Muscle layer of colon (tissue), 2 donors: Measurements from ENCODE around the gene LYPD6.

Experiments used
- H3K27ac ChIP-seq: one replicate; pipeline ENCODE4 v1.7.0; 2013; ENCODE audit warnings: low read depth, mild to moderate bottlenecking, low read length, moderate library complexity
- H3K27me3 ChIP-seq, 2 donors: one replicate each; pipeline ENCODE4 v1.7.0; 2013; ENCODE audit warnings: low read length in 2 of 2, mild to moderate bottlenecking in 2 of 2; ENCODE audit not compliant: insufficient read depth in 2 of 2, control insufficient read depth in 1 of 2
- H3K36me3 ChIP-seq: one replicate; pipeline ENCODE4 v1.7.0; 2013; ENCODE audit warnings: mild to moderate bottlenecking, low read length; ENCODE audit not compliant: insufficient read depth
- H3K4me1 ChIP-seq: one replicate; pipeline ENCODE4 v1.7.0; 2013; ENCODE audit warnings: mild to moderate bottlenecking, low read length; ENCODE audit not compliant: insufficient read depth
- H3K4me3 ChIP-seq, 2 donors: one replicate each; pipeline ENCODE4 v1.7.0; 2013; ENCODE audit warnings: low read length in 2 of 2, low read depth in 1 of 2, mild to moderate bottlenecking in 1 of 2, moderate library complexity in 1 of 2
- H3K9ac ChIP-seq: one replicate; pipeline ENCODE4 v1.7.0; 2013; ENCODE audit warnings: low read length
- H3K9me3 ChIP-seq: one replicate; pipeline ENCODE4 v1.7.0; 2013; ENCODE audit warnings: mild to moderate bottlenecking, low read length
- donor health status: abdominal sarcoma.
- donor health status: Adenocarcinoma of cecum.

LYPD6 gene

GRCh38 chr2:149320362-149320761 lies 10.0 kb upstream of the LYPD6 start:
- peaks cover 0 to 6% of the 10 kb centered on the region in 2 donors for H3K27me3 ChIP-seq
- H3K9ac ChIP-seq = no peak overlapping the region
- no peaks in the 10 kb centered on the region for H3K36me3 ChIP-seq
- no peaks in the 10 kb centered on the region for H3K4me1 ChIP-seq
- H3K9me3 ChIP-seq = no peaks in the 10 kb centered on the region
- no peak overlapping the region for H3K4me3 ChIP-seq
- H3K27ac ChIP-seq = no peak overlapping the region

GRCh38 chr2:149329068-149329467 lies 1.3 kb upstream of the LYPD6 start:
- no peaks in the 10 kb centered on the region for H3K9me3 ChIP-seq
- H3K4me1 ChIP-seq = peaks cover 8% of the 10 kb centered on the region
- H3K27ac ChIP-seq = no peak overlapping the region
- H3K27me3 ChIP-seq = peaks cover 10 to 12% of the 10 kb centered on the region in 2 donors
- H3K9ac ChIP-seq = no peak overlapping the region
- no peak overlapping the region for H3K4me3 ChIP-seq
- H3K36me3 ChIP-seq = no peaks in the 10 kb centered on the region

GRCh38 chr2:149329489-149330126 lies 779 bp upstream of the LYPD6 start:
- Histone ChIP-seq H3K4me3 (peak overlapping the region; percentile 72 to 91), H3K4me1 (peaks cover 8% of the 10 kb centered on the region), H3K9me3 (no peaks in the 10 kb centered on the region), H3K27me3 (peaks cover 10 to 12% of the 10 kb centered on the region in 2 donors), H3K27ac (peak overlapping the region; percentile 47), H3K9ac (no peak overlapping the region), H3K36me3 (no peaks in the 10 kb centered on the region)

- no peaks in the 10 kb centered on the region for H3K36me3 ChIP-seq
- peaks cover 8% of the 10 kb centered on the region for H3K4me1 ChIP-seq
- peak overlapping the region; percentile 66 to 74 for H3K4me3 ChIP-seq
- no peaks in the 10 kb centered on the region for H3K9me3 ChIP-seq
- H3K27me3 ChIP-seq = peaks cover 10 to 12% of the 10 kb centered on the region in 2 donors
- H3K27ac ChIP-seq = no peak overlapping the region
- H3K9ac ChIP-seq = no peak overlapping the region
Observed at GRCh38 chr2:149331023-149331400, 625 bp downstream of the LYPD6 start.

GRCh38 chr2:149332364-149332763 lies 2.0 kb downstream of the LYPD6 start:
- Histone ChIP-seq H3K27me3 (peaks cover 10 to 12% of the 10 kb centered on the region in 2 donors), H3K36me3 (no peaks in the 10 kb centered on the region), H3K9me3 (no peaks in the 10 kb centered on the region)

GRCh38 chr2:149333636-149334035 lies 3.2 kb downstream of the LYPD6 start:
- Histone ChIP-seq H3K36me3 (no peaks in the 10 kb centered on the region), H3K4me3 (no peak overlapping the region), H3K9ac (no peak overlapping the region), H3K27ac (no peak overlapping the region), H3K9me3 (no peaks in the 10 kb centered on the region), H3K4me1 (peaks cover 8% of the 10 kb centered on the region), H3K27me3 (peaks cover 10 to 12% of the 10 kb centered on the region in 2 donors)

More at GRCh38 chr2:149332364-149332763, 2.0 kb downstream of the LYPD6 start:
- no peak overlapping the region for H3K4me3 ChIP-seq
- no peak overlapping the region for H3K27ac ChIP-seq
- no peak overlapping the region for H3K9ac ChIP-seq
- H3K4me1 ChIP-seq = peaks cover 8% of the 10 kb centered on the region

GRCh38 chr2:149334156-149334555 lies 3.8 kb downstream of the LYPD6 start:
- Histone ChIP-seq H3K4me3 (no peak overlapping the region), H3K36me3 (no peaks in the 10 kb centered on the region)

GRCh38 chr2:149339324-149339723 lies 8.9 kb downstream of the LYPD6 start:
- Histone ChIP-seq H3K27me3 (no peaks in the 10 kb centered on the region), H3K4me1 (no peaks in the 10 kb centered on the region), H3K9ac (no peak overlapping the region), H3K4me3 (no peak overlapping the region), H3K9me3 (no peaks in the 10 kb centered on the region), H3K27ac (no peak overlapping the region), H3K36me3 (no peaks in the 10 kb centered on the region)

More at GRCh38 chr2:149334156-149334555, 3.8 kb downstream of the LYPD6 start:
- no peaks in the 10 kb centered on the region for H3K9me3 ChIP-seq
- no peak overlapping the region for H3K27ac ChIP-seq
- no peak overlapping the region for H3K9ac ChIP-seq
- peaks cover 8% of the 10 kb centered on the region for H3K4me1 ChIP-seq
- peaks cover 10 to 12% of the 10 kb centered on the region in 2 donors for H3K27me3 ChIP-seq

GRCh38 chr2:149342509-149342908 lies 12.1 kb downstream of the LYPD6 start:
- H3K4me3 ChIP-seq = no peak overlapping the region
- no peak overlapping the region for H3K27ac ChIP-seq
- no peaks in the 10 kb centered on the region for H3K9me3 ChIP-seq
- H3K36me3 ChIP-seq = no peaks in the 10 kb centered on the region
- H3K27me3 ChIP-seq = no peaks in the 10 kb centered on the region
- H3K9ac ChIP-seq = no peak overlapping the region
- no peaks in the 10 kb centered on the region for H3K4me1 ChIP-seq

GRCh38 chr2:149344105-149344504 lies 13.7 kb downstream of the LYPD6 start:
- H3K9ac ChIP-seq = no peak overlapping the region
- H3K4me3 ChIP-seq = no peak overlapping the region
- H3K4me1 ChIP-seq = no peaks in the 10 kb centered on the region
- no peaks in the 10 kb centered on the region for H3K36me3 ChIP-seq
- no peaks in the 10 kb centered on the region for H3K9me3 ChIP-seq
- no peak overlapping the region for H3K27ac ChIP-seq
- H3K27me3 ChIP-seq = no peaks in the 10 kb centered on the region

- H3K27ac ChIP-seq = no peak overlapping the region
- H3K9ac ChIP-seq = no peak overlapping the region
- H3K4me3 ChIP-seq = no peak overlapping the region
- H3K36me3 ChIP-seq = no peaks in the 10 kb centered on the region
- no peaks in the 10 kb centered on the region for H3K4me1 ChIP-seq
- no peaks in the 10 kb centered on the region for H3K9me3 ChIP-seq
- H3K27me3 ChIP-seq = no peaks in the 10 kb centered on the region
Observed at GRCh38 chr2:149346272-149346671, 15.9 kb downstream of the LYPD6 start.

- no peaks in the 10 kb centered on the region for H3K9me3 ChIP-seq
- no peak overlapping the region for H3K4me3 ChIP-seq
- H3K36me3 ChIP-seq = no peaks in the 10 kb centered on the region
- H3K4me1 ChIP-seq = peaks cover 2% of the 10 kb centered on the region
- no peak overlapping the region for H3K27ac ChIP-seq
- no peaks in the 10 kb centered on the region for H3K27me3 ChIP-seq
- H3K9ac ChIP-seq = no peak overlapping the region
Observed at GRCh38 chr2:149348291-149348690, 17.9 kb downstream of the LYPD6 start.
